ENCODE data around the gene LCLAT1. TPM values are rescaled to one million over a fixed set of nuclear protein-coding genes. Genes with fewer than 3 reads are reported as not detected.

The LCLAT1 gene
- total RNA-seq, 1 donor from 2014 or later = 13.0 TPM

DNA sequence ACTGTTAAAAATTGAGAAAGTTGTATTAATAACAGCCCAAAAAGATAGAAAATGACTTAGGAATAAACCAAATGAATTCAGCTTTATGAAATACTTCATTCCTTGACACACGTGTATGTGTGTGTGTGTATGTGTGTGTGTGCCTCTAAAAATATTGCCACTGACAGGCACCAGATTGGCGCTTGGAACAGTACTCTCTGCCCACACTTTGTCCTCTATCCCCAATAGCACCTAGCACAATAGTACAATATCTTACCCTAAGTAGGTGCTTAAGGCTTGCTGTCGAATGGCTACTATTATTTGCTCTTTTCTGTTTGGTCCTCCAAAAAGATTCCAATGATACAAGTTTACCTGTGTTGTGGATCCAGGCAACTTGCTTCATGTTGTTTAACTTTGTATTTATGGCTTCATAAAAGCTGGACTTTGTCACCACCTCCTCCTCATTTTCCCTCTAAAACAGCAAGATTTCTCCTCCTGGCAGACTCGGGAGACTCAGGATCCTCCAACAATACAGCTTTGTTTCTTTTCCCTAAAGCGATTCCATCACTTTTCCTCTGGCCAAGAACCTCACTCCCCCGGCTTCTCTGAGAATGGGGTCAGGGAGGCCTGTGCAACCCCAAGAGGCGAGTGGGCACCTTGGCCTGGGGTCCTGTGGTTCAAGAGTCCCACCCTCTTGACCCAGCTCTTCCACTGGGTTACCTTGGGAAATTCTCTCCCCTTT lies 43.3 kb upstream of the LCLAT1 start:
- H3K4me1 ChIP-seq = peaks cover 14% of the 10 kb centered on the region
- H3K27me3 ChIP-seq (ENCODE audit: low read depth) = no peaks in the 10 kb centered on the region
- peak overlapping the region; percentile 40 for H3K27ac ChIP-seq
- H3K4me3 ChIP-seq = no peak overlapping the region
- no peaks in the 10 kb centered on the region for H3K36me3 ChIP-seq
- ATAC-seq = no peak
- intact Hi-C loops (cut with DNase I) = no loop called here
- H3K9me3 ChIP-seq = no peaks in the 10 kb centered on the region
- TF ChIP-seq, protein P1, sequence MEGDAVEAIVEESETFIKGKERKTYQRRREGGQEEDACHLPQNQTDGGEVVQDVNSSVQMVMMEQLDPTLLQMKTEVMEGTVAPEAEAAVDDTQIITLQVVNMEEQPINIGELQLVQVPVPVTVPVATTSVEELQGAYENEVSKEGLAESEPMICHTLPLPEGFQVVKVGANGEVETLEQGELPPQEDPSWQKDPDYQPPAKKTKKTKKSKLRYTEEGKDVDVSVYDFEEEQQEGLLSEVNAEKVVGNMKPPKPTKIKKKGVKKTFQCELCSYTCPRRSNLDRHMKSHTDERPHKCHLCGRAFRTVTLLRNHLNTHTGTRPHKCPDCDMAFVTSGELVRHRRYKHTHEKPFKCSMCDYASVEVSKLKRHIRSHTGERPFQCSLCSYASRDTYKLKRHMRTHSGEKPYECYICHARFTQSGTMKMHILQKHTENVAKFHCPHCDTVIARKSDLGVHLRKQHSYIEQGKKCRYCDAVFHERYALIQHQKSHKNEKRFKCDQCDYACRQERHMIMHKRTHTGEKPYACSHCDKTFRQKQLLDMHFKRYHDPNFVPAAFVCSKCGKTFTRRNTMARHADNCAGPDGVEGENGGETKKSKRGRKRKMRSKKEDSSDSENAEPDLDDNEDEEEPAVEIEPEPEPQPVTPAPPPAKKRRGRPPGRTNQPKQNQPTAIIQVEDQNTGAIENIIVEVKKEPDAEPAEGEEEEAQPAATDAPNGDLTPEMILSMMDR (IDR thresholded peaks at IDR 0.05) = no peak
- no peak for DNase-seq

- no peaks in the 10 kb centered on the region for H3K36me3 ChIP-seq
- H3K9me3 ChIP-seq = no peaks in the 10 kb centered on the region
- TF ChIP-seq, protein P1 (IDR thresholded peaks at IDR 0.05) = no peak
- H3K27me3 ChIP-seq (ENCODE audit: low read depth) = no peaks in the 10 kb centered on the region
- DNase-seq (no peak), ATAC-seq (peak; percentile 45 to 54)
- peaks cover 22% of the 10 kb centered on the region for H3K4me1 ChIP-seq
- H3K4me3 ChIP-seq = no peak overlapping the region
- peak overlapping the region; percentile 60 for H3K27ac ChIP-seq
- intact Hi-C loops (cut with DNase I) = no loop called here
Measured at GRCh38 chr2:30404319-30405259, 42.5 kb upstream of the LCLAT1 start.

DNA sequence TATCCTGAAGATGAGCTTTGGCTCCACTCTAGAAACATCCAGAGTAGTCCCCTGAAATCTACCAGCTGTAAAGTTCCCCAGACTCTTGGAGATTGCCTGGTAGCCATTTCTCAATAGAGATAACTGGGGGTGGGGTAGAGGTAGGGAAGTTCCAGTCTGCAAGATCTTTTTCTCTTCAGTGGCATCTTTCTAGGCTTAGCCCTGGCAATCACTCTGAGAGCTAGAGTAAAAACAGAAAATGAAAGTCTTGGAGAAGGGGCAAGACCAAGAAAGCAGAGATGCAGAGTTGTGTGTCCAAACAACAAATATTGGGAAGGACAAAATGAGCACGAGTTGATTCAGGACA lies 41.8 kb upstream of the LCLAT1 start:
- Histone ChIP-seq H3K27ac (peak overlapping the region; percentile 60), H3K27me3 (ENCODE audit: low read depth) (no peaks in the 10 kb centered on the region), H3K4me3 (no peak overlapping the region), H3K9me3 (no peaks in the 10 kb centered on the region), H3K4me1 (peaks cover 23% of the 10 kb centered on the region), H3K36me3 (no peaks in the 10 kb centered on the region)
- ATAC-seq = peak in 1 of 2 donors; percentile 18
- TF ChIP-seq, protein P1 (IDR thresholded peaks at IDR 0.05) = no peak
- intact Hi-C loops (cut with DNase I) = no loop called here
- DNase-seq = no peak

GRCh38 chr2:30406853-30407252 lies 40.2 kb upstream of the LCLAT1 start:
- intact Hi-C loops (cut with DNase I) = no loop called here
- no peak for DNase-seq
- TF ChIP-seq, protein P1 (IDR thresholded peaks at IDR 0.05) = no peak
- H3K36me3 ChIP-seq = no peaks in the 10 kb centered on the region
- H3K27ac ChIP-seq = peak overlapping the region; percentile 73
- no peaks in the 10 kb centered on the region for H3K9me3 ChIP-seq
- H3K4me3 ChIP-seq = no peak overlapping the region
- H3K27me3 ChIP-seq (ENCODE audit: low read depth) = no peaks in the 10 kb centered on the region
- no peak for ATAC-seq
- H3K4me1 ChIP-seq = peaks cover 34% of the 10 kb centered on the region

DNA sequence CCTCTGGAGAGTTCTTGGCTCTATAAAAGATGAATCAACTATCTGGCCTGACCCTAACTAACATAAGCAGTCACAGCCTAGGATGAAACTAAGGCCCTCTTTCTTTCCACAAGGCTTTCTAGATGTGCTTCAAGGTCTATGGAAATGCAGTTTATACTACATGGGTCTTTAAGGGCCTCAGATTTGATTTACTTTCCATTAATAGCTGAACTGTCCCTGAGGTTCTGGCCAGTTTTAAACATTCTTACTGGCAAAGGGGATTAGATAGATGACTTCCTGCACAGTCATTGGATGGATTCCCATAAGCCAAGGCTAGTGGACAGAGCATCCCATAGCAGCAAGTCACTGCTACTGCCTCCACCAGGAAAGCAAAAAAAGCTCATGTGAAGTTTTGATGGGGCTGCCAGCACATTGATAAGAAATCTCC lies 38.1 kb upstream of the LCLAT1 start:
- intact Hi-C loops (cut with DNase I) = no loop called here
- no peaks in the 10 kb centered on the region for H3K36me3 ChIP-seq
- DNase-seq (no peak), ATAC-seq (no peak)
- peaks cover 34% of the 10 kb centered on the region for H3K4me1 ChIP-seq
- TF ChIP-seq, protein P1 (IDR thresholded peaks at IDR 0.05) = no peak
- H3K4me3 ChIP-seq = no peak overlapping the region
- H3K27ac ChIP-seq = peak overlapping the region; percentile 15
- no peaks in the 10 kb centered on the region for H3K9me3 ChIP-seq
- H3K27me3 ChIP-seq (ENCODE audit: low read depth) = no peaks in the 10 kb centered on the region
